H1 (cell line): ENCODE data around the gene PRKAA2. TPM values are rescaled to one million over a fixed set of nuclear protein-coding genes. Genes with fewer than 3 reads are reported as not detected.

Source experiments
- CTCF ChIA-PET: fragments of 300-600 bp; sonication (Branson Sonifier 250); formaldehyde crosslinking; loops from one replicate; lab custom pipeline; 2021; ENCODE audit not compliant: partially characterized antibody; lab: Charles Lee
- POLR2A ChIA-PET: fragments of 300-600 bp; sonication (Branson Sonifier 250); formaldehyde crosslinking; loops from one replicate; lab custom pipeline; 2021; ENCODE audit warnings: inconsistent platforms; ENCODE audit not compliant: partially characterized antibody; lab: Charles Lee
- DNase-seq, 2 experiments: peaks; one replicate each; pipeline versions ENCODE4 v3.0.0 to v3.0.0-alpha.2; 2010 to 2022; ENCODE audit warnings: low spot score in 2 of 2, low read depth in 1 of 2, mixed read lengths in 1 of 2
- FAIRE-seq: peaks from 2 replicates; lab custom pipeline; 2011; peaks lifted over from hg19 to GRCh38; lab: Jason Lieb, UNC
- H2AFZ ChIP-seq: 2 replicates; pipeline ENCODE4 v1.8.1; 2012; ENCODE audit warnings: low read length, inconsistent platforms
- H2AK5ac ChIP-seq: 2 replicates; pipeline ENCODE4 v1.6.1; 2013; ENCODE audit warnings: low read depth, low read length
- H2BK120ac ChIP-seq: replicated peaks from 2 replicates; pipeline ENCODE3; 2013; ENCODE audit warnings: low read depth, low read length, inconsistent platforms
- H2BK12ac ChIP-seq: 2 replicates; pipeline ENCODE4 v1.6.1; 2013; ENCODE audit warnings: low read depth, low read length
- H2BK15ac ChIP-seq: 2 replicates; pipeline ENCODE4 v1.6.1; 2013; ENCODE audit warnings: low read length
- H2BK20ac ChIP-seq: 2 replicates; pipeline ENCODE4 v1.6.1; 2013; ENCODE audit warnings: low read length
- H2BK5ac ChIP-seq: 2 replicates; pipeline ENCODE4 v1.6.1; 2013; ENCODE audit warnings: low read depth, low read length
- H3K14ac ChIP-seq: 2 replicates; pipeline ENCODE4 v1.6.1; 2013; ENCODE audit warnings: inconsistent platforms; ENCODE audit not compliant: insufficient read length
- H3K18ac ChIP-seq: 2 replicates; pipeline ENCODE4 v1.6.1; 2013; ENCODE audit warnings: low read length; ENCODE audit errors: extremely low read depth
- H3K23ac ChIP-seq: 2 replicates; pipeline ENCODE4 v1.6.1; 2013; ENCODE audit warnings: inconsistent platforms; ENCODE audit not compliant: insufficient read length
- H3K23me2 ChIP-seq: 2 replicates; pipeline ENCODE4 v1.6.1; 2013; ENCODE audit warnings: low read depth, low read length
- H3K27ac ChIP-seq: 2 replicates; pipeline ENCODE4 v1.6.1; 2011; ENCODE audit warnings: low read depth, low read length, inconsistent platforms
- H3K27me3 ChIP-seq, 4 experiments: replicated peaks in 1 of 4; 1 replicate in 1 of 4; 2 replicates in 3 of 4; pipeline versions ENCODE4 v1.6.1 to v1.8.1; 2011 to 2013; ENCODE audit warnings: low read length in 3 of 4, mild to moderate bottlenecking in 3 of 4, inconsistent platforms in 2 of 4, mixed read lengths in 2 of 4, moderate library complexity in 1 of 4; ENCODE audit not compliant: control insufficient read depth in 3 of 4, insufficient read depth in 3 of 4; ENCODE audit errors: extremely low read depth in 1 of 4
- H3K36me3 ChIP-seq, 4 experiments: 2 replicates each; pipeline versions ENCODE4 v1.6.1 to v1.8.1; 2011 to 2013; ENCODE audit warnings: mild to moderate bottlenecking in 4 of 4, low read length in 3 of 4, moderate library complexity in 2 of 4, control low read depth in 1 of 4, inconsistent platforms in 1 of 4; ENCODE audit not compliant: insufficient read depth in 4 of 4, control insufficient read depth in 2 of 4
- H3K4ac ChIP-seq: replicated peaks from 2 replicates; pipeline ENCODE3; 2013; ENCODE audit warnings: low read length, low read depth, mixed read lengths, inconsistent platforms; ENCODE audit not compliant: insufficient read length
- H3K4me1 ChIP-seq, 4 experiments: replicated peaks in 1 of 4; 1 replicate in 1 of 4; 2 replicates in 3 of 4; pipeline versions ENCODE4 v1.6.1 to v1.8.1; 2011 to 2013; ENCODE audit warnings: low read length in 3 of 4, inconsistent platforms in 2 of 4, mixed read lengths in 1 of 4; ENCODE audit not compliant: insufficient read depth in 4 of 4, control insufficient read depth in 3 of 4
- H3K4me2 ChIP-seq, 2 experiments: 2 replicates each; pipeline versions ENCODE4 v1.6.1 to v1.8.1; 2011 to 2013; ENCODE audit warnings: low read depth in 2 of 2, low read length in 2 of 2, control low read depth in 1 of 2, inconsistent platforms in 1 of 2, mild to moderate bottlenecking in 1 of 2; ENCODE audit not compliant: insufficient read depth in 1 of 2
- H3K4me3 ChIP-seq, 4 experiments: fragments of 200-600, 300-600 bp in 1 of 4; sonication (generic), shearing (Covaris generic), sonication (Bioruptor Twin) in 1 of 4; 2 replicates each; pipeline versions ENCODE4 v1.5.1 to v1.8.1; 2011 to 2016; ENCODE audit warnings: low read length in 4 of 4, low read depth in 3 of 4, control low read depth in 2 of 4, inconsistent platforms in 2 of 4, mild to moderate bottlenecking in 2 of 4, mixed read lengths in 1 of 4, moderate library complexity in 1 of 4; ENCODE audit not compliant: insufficient read depth in 2 of 4; ENCODE audit errors: extremely low read depth in 1 of 4
- H3K56ac ChIP-seq: replicated peaks from 2 replicates; pipeline ENCODE3; 2013; ENCODE audit warnings: low read depth, mild to moderate bottlenecking, mixed read lengths, low read length, inconsistent platforms; ENCODE audit not compliant: insufficient read length
- H3K79me1 ChIP-seq: 2 replicates; pipeline ENCODE4 v1.6.1; 2013; ENCODE audit warnings: low read depth, low read length, control low read depth
- H3K79me2 ChIP-seq, 2 experiments: 2 replicates each; pipeline versions ENCODE4 v1.6.1 to v1.8.1; 2012 to 2013; ENCODE audit warnings: low read length in 2 of 2, mild to moderate bottlenecking in 2 of 2, inconsistent platforms in 1 of 2; ENCODE audit not compliant: insufficient read depth in 2 of 2, control insufficient read depth in 1 of 2
- H3K9ac ChIP-seq, 4 experiments: replicated peaks in 1 of 4; 1 replicate in 1 of 4; 2 replicates in 3 of 4; pipeline versions ENCODE4 v1.6.1 to v1.8.1; 2011 to 2013; ENCODE audit warnings: low read depth in 3 of 4, low read length in 3 of 4, control low read depth in 2 of 4, mild to moderate bottlenecking in 2 of 4, moderate library complexity in 2 of 4, inconsistent platforms in 1 of 4; ENCODE audit errors: extremely low read depth in 1 of 4
- H3K9me3 ChIP-seq, 2 experiments: 2 replicates each; pipeline versions ENCODE4 v1.6.1 to v1.8.1; 2012 to 2013; ENCODE audit warnings: mild to moderate bottlenecking in 2 of 2, moderate library complexity in 2 of 2, control low read depth in 1 of 2, inconsistent platforms in 1 of 2, low read depth in 1 of 2, low read length in 1 of 2, mixed read lengths in 1 of 2; ENCODE audit not compliant: insufficient read depth in 2 of 2
- H4K20me1 ChIP-seq, 2 experiments: replicated peaks in 1 of 2; 2 replicates each; pipeline versions ENCODE3 to v1.8.1; 2011 to 2013; ENCODE audit warnings: inconsistent platforms in 2 of 2, low read length in 2 of 2, mild to moderate bottlenecking in 1 of 2; ENCODE audit not compliant: insufficient read depth in 2 of 2, control insufficient read depth in 1 of 2
- H4K5ac ChIP-seq: 2 replicates; pipeline ENCODE4 v1.6.1; 2013; ENCODE audit warnings: low read length, low read depth, mixed read lengths, inconsistent platforms; ENCODE audit not compliant: insufficient read length
- H4K8ac ChIP-seq: 2 replicates; pipeline ENCODE4 v1.8.0; 2013; ENCODE audit warnings: mild to moderate bottlenecking, moderate library complexity, low read length, inconsistent platforms; ENCODE audit not compliant: insufficient read depth; ENCODE audit errors: extremely low read depth
- H4K91ac ChIP-seq: replicated peaks from 2 replicates; pipeline ENCODE3; 2013; ENCODE audit warnings: low read length, mixed read lengths, inconsistent platforms; ENCODE audit not compliant: insufficient read length
- ATF3 ChIP-seq: IDR thresholded peaks from 2 replicates; pipeline ENCODE4 v1.6.1; 2011; ENCODE audit warnings: low read depth, mild to moderate bottlenecking, low read length; ENCODE audit not compliant: insufficient read depth
- RAD21 ChIP-seq, 2 experiments: IDR thresholded peaks in 1 of 2; conservative IDR thresholded peaks in 1 of 2; 2 replicates each; pipeline ENCODE4 v1.6.1; 2011; ENCODE audit warnings: low read depth in 2 of 2, low read length in 2 of 2, improper control_type of control experiment in 1 of 2, inconsistent platforms in 1 of 2, mild to moderate bottlenecking in 1 of 2, moderate library complexity in 1 of 2
- SIX5 ChIP-seq: IDR thresholded peaks from 2 replicates; pipeline ENCODE4 v1.6.1; 2011; ENCODE audit warnings: mild to moderate bottlenecking, low read depth, low read length
- SP1 ChIP-seq: IDR thresholded peaks from 2 replicates; pipeline ENCODE4 v1.6.1; 2011; ENCODE audit warnings: low read depth, low read length
- TCF12 ChIP-seq: IDR thresholded peaks from 2 replicates; pipeline ENCODE4 v1.6.1; 2011; ENCODE audit warnings: low read depth, mild to moderate bottlenecking, low read length
- WGBS, 2 experiments: shearing (Covaris generic) in 1 of 2; methylation state at CpG; one replicate each; pipeline versions ENCODE4 v1.1.6 to v1.1.7; 2013 to 2015; ENCODE audit warnings: low lambda C conversion rate in 2 of 2, mixed read lengths in 2 of 2, inconsistent platforms in 1 of 2, low coverage in 1 of 2, missing lambda C conversion rate in 1 of 2; ENCODE audit not compliant: insufficient replicate concordance in 2 of 2, insufficient coverage in 1 of 2, insufficient read length in 1 of 2; ENCODE audit errors: extremely low coverage in 1 of 2, missing lambda C conversion rate in 1 of 2; 5-methylcytosine and 5-hydroxymethylcytosine counted together
- polyA plus RNA-seq, 7 experiments: library from polyadenylated mRNA; depleted of rRNA in 3 of 7; stranded (reverse) in 5 of 7; unstranded in 2 of 7; fragments of >200 nt in 5 of 7; fragments of 200-250 nt in 2 of 7; gene quantifications; 1 replicate in 5 of 7; 2 replicates in 1 of 7; 4 replicates in 1 of 7; pipeline versions ENCODE4 v1.2.1 to v1.2.3, GENCODE V29; 2011 to 2013; ENCODE audit warnings: missing spikeins in 2 of 7, mixed read lengths in 2 of 7
- total RNA-seq: library from RNA; stranded (reverse); fragmentation: NEBNext Ultra II Directional; extraction: Animal tissue kit (Norgen Biotek cat#: 25700); gene quantifications from 2 replicates; pipeline ENCODE4 v1.2.1, GENCODE V29; 2021
- TF ChIP-seq, protein P1 (sequence below): IDR thresholded peaks from 2 replicates; pipeline ENCODE4 v1.6.1; 2011; ENCODE audit warnings: low read length, improper control_type of control experiment
- TF ChIP-seq, protein P2 (sequence below), 3 experiments: IDR thresholded peaks; 1 replicate in 2 of 3; 2 replicates in 1 of 3; pipeline versions ENCODE4 v1.5.1 to v1.6.1; 2011; ENCODE audit warnings: low read length in 3 of 3, mild to moderate bottlenecking in 3 of 3, inconsistent platforms in 2 of 3, low read depth in 1 of 3, moderate library complexity in 1 of 3; ENCODE audit not compliant: insufficient read depth in 1 of 3; ENCODE audit errors: control extremely low read depth in 1 of 3

The PRKAA2 gene
- total and polyA plus RNA-seq, 2 of the 8 experiments (the other 6 are each of a cell fraction or from before 2014, with no cell fraction given): 2.6 to 6.4 TPM

GRCh38 chr1:56676571-56677035 lies 31.5 kb downstream of the PRKAA2 start:
- no peak overlapping the region for H2AFZ ChIP-seq
- no peak overlapping the region for H3K4me3 ChIP-seq
- no peak overlapping the region for H2BK12ac ChIP-seq
- ChIA-PET POLR2A (no interaction called here), CTCF (no interaction called here)
- no peak overlapping the region for H3K4ac ChIP-seq
- FAIRE-seq: no peak
- H3K56ac ChIP-seq: no peak overlapping the region
- H3K27me3 ChIP-seq: no peaks in the 10 kb centered on the region
- H3K23me2 ChIP-seq: no peaks in the 10 kb centered on the region
- no peaks in the 10 kb centered on the region for H3K9me3 ChIP-seq
- H3K79me1 ChIP-seq: no peaks in the 10 kb centered on the region; the same call in 1 of the 2 replicates
- no peak overlapping the region for H4K8ac ChIP-seq
- H2BK15ac ChIP-seq: no peak overlapping the region
- no peaks in the 10 kb centered on the region for H4K20me1 ChIP-seq
- no peak overlapping the region for H3K18ac ChIP-seq
- H4K5ac ChIP-seq: no peak overlapping the region
- no peak overlapping the region for H2AK5ac ChIP-seq
- no peak overlapping the region for H2BK5ac ChIP-seq
- H2BK20ac ChIP-seq: no peak overlapping the region
- WGBS, 2 experiments: 67% methylated on average over 2 of the region's 2 CpGs; no CpG with 5 or more reads in 1 of the 2 experiments
- no peak overlapping the region for H3K27ac ChIP-seq
- no peak overlapping the region for H4K91ac ChIP-seq
- TF ChIP-seq SP1 (no peak), RAD21 (IDR thresholded peaks at IDR 0.05 in 1 of 2, conservative IDR thresholded peaks at IDR 0.05 in 1 of 2; ENCODE audit: low read depth in 2 of 2, low read length in 2 of 2) (no peak), SIX5 (no peak), TCF12 (no peak), ATF3 (no peak)
- TF ChIP-seq, protein P1, sequence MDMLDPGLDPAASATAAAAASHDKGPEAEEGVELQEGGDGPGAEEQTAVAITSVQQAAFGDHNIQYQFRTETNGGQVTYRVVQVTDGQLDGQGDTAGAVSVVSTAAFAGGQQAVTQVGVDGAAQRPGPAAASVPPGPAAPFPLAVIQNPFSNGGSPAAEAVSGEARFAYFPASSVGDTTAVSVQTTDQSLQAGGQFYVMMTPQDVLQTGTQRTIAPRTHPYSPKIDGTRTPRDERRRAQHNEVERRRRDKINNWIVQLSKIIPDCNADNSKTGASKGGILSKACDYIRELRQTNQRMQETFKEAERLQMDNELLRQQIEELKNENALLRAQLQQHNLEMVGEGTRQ: no peak
- TF ChIP-seq, protein P2, sequence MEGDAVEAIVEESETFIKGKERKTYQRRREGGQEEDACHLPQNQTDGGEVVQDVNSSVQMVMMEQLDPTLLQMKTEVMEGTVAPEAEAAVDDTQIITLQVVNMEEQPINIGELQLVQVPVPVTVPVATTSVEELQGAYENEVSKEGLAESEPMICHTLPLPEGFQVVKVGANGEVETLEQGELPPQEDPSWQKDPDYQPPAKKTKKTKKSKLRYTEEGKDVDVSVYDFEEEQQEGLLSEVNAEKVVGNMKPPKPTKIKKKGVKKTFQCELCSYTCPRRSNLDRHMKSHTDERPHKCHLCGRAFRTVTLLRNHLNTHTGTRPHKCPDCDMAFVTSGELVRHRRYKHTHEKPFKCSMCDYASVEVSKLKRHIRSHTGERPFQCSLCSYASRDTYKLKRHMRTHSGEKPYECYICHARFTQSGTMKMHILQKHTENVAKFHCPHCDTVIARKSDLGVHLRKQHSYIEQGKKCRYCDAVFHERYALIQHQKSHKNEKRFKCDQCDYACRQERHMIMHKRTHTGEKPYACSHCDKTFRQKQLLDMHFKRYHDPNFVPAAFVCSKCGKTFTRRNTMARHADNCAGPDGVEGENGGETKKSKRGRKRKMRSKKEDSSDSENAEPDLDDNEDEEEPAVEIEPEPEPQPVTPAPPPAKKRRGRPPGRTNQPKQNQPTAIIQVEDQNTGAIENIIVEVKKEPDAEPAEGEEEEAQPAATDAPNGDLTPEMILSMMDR (IDR thresholded peaks at IDR 0.05; ENCODE audit: control extremely low read depth in 1 of 3, insufficient read depth in 1 of 3, low read depth in 1 of 3, low read length in 3 of 3): no peak
- no peaks in the 10 kb centered on the region for H3K4me1 ChIP-seq
- no peaks in the 10 kb centered on the region for H3K36me3 ChIP-seq
- no peak overlapping the region for H3K23ac ChIP-seq
- no peak overlapping the region for H2BK120ac ChIP-seq
- H3K14ac ChIP-seq: no peak overlapping the region
- H3K79me2 ChIP-seq: no peaks in the 10 kb centered on the region
- no peak overlapping the region for H3K9ac ChIP-seq
- no peak overlapping the region for H3K4me2 ChIP-seq
- DNase-seq: no peak
